Neural cell (in vitro differentiated cells): ENCODE measurements around the gene PDHB.

Experiments used
- CTCF ChIP-seq: fragments of 450-650 bp; IDR thresholded peaks from 2 replicates; pipeline ENCODE4 v1.5.1; 2014; ENCODE audit warnings: antibody characterized with exemption, mild to moderate bottlenecking, moderate library complexity; ENCODE audit not compliant: poor library complexity, severe bottlenecking
- EP300 ChIP-seq: fragments of 450-650 bp; conservative IDR thresholded peaks from 2 replicates; pipeline ENCODE4 v1.6.1; 2014; ENCODE audit warnings: antibody characterized with exemption, mild to moderate bottlenecking, moderate library complexity; ENCODE audit not compliant: poor library complexity, severe bottlenecking
- EZH2 ChIP-seq: fragments of 200-600, 300-800 bp; shearing (Covaris generic), sonication (generic); IDR thresholded peaks from 2 replicates; pipeline ENCODE4 v1.6.1; 2014; ENCODE audit warnings: antibody characterized with exemption, low read length, borderline replicate concordance, mild to moderate bottlenecking; ENCODE audit not compliant: insufficient read depth, poor library complexity, severe bottlenecking
- MXI1 ChIP-seq: fragments of 450-650 bp; conservative IDR thresholded peaks from 2 replicates; pipeline ENCODE4 v1.6.1; 2014; ENCODE audit warnings: antibody characterized with exemption, mild to moderate bottlenecking; ENCODE audit not compliant: poor library complexity, severe bottlenecking
- POLR2AphosphoS5 ChIP-seq: IDR thresholded peaks from 2 replicates; pipeline ENCODE4 v1.6.1; 2012
- RAD21 ChIP-seq: fragments of 450-650 bp; conservative IDR thresholded peaks from 2 replicates; pipeline ENCODE4 v1.6.1; 2014; ENCODE audit warnings: antibody characterized with exemption, mild to moderate bottlenecking, moderate library complexity
- TAF1 ChIP-seq: IDR thresholded peaks from 2 replicates; pipeline ENCODE4 v1.6.1; 2012; ENCODE audit warnings: low read depth

DNA sequence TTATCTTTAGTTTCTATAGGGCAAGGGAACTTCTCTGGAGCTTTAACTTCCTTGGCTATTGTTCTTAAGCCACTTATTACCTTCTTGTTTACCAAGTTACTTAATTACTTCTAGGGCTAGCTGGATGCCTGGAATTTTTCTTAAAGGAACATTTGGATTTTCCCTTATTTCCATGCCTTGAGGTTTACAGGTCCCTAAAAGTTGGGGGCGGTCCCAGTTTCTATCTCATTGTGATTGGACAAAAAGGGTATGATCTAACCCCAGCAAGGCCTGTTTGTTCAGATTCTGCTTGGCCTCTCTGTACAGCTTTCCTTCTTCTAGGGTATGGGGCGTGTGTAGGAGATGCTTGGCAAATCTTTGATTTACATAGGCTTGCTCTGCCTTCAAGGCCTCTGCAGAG lies 17.4 kb downstream of the PDHB start:
- TF ChIP-seq CTCF, result no peak
- no peak for TF ChIP-seq EZH2
- TF ChIP-seq EP300, result no peak
- no peak for TF ChIP-seq TAF1
- TF ChIP-seq POLR2AphosphoS5, result no peak
- TF ChIP-seq MXI1, result no peak
- no peak for TF ChIP-seq RAD21
